Measurements from ENCODE around the gene INKA2.

INKA2 gene

GRCh38 chr1:111707906-111708305 is 31.3 kb downstream of the INKA2 start:
- H3K4me1 ChIP-seq (ENCODE audit: control insufficient read depth, insufficient read depth, low read length, poor library complexity, severe bottlenecking), result no peaks in the 10 kb centered on the region
- H3K4me3 ChIP-seq (ENCODE audit: insufficient read depth, low read depth, low read length, poor library complexity, severe bottlenecking), result no peak overlapping the region
- H3K27ac ChIP-seq (ENCODE audit: insufficient read depth, low read length, poor library complexity, severe bottlenecking), result no peak overlapping the region
- H3K27me3 ChIP-seq (replicated peaks; ENCODE audit: control insufficient read depth, insufficient read depth, low read length, poor library complexity, severe bottlenecking), result no peaks in the 10 kb centered on the region
- no peak for DNase-seq
- no peaks in the 10 kb centered on the region for H3K9me3 ChIP-seq (ENCODE audit: control insufficient read depth, low read length)
- peaks cover 60% of the 10 kb centered on the region for H3K36me3 ChIP-seq (ENCODE audit: control insufficient read depth, insufficient read depth, low read length)

GRCh38 chr1:111706921-111707320 is 32.3 kb downstream of the INKA2 start:
- Histone ChIP-seq H3K27me3 (replicated peaks; ENCODE audit: control insufficient read depth, insufficient read depth, low read length, poor library complexity, severe bottlenecking) (no peaks in the 10 kb centered on the region), H3K27ac (ENCODE audit: insufficient read depth, low read length, poor library complexity, severe bottlenecking) (no peak overlapping the region), H3K4me3 (ENCODE audit: insufficient read depth, low read depth, low read length, poor library complexity, severe bottlenecking) (no peak overlapping the region), H3K4me1 (ENCODE audit: control insufficient read depth, insufficient read depth, low read length, poor library complexity, severe bottlenecking) (no peaks in the 10 kb centered on the region), H3K9me3 (ENCODE audit: control insufficient read depth, low read length) (no peaks in the 10 kb centered on the region), H3K36me3 (ENCODE audit: control insufficient read depth, insufficient read depth, low read length) (peaks cover 60% of the 10 kb centered on the region)
- DNase-seq, result no peak

GRCh38 chr1:111705841-111706240 is 33.4 kb downstream of the INKA2 start:
- Histone ChIP-seq H3K27me3 (replicated peaks; ENCODE audit: control insufficient read depth, insufficient read depth, low read length, poor library complexity, severe bottlenecking) (no peaks in the 10 kb centered on the region), H3K36me3 (ENCODE audit: control insufficient read depth, insufficient read depth, low read length) (peaks cover 67% of the 10 kb centered on the region)

GRCh38 chr1:111704776-111705175 is 34.4 kb downstream of the INKA2 start:
- Histone ChIP-seq H3K9me3 (ENCODE audit: control insufficient read depth, low read length) (no peaks in the 10 kb centered on the region), H3K27ac (ENCODE audit: insufficient read depth, low read length, poor library complexity, severe bottlenecking) (no peak overlapping the region), H3K36me3 (ENCODE audit: control insufficient read depth, insufficient read depth, low read length) (peaks cover 70% of the 10 kb centered on the region), H3K4me1 (ENCODE audit: control insufficient read depth, insufficient read depth, low read length, poor library complexity, severe bottlenecking) (no peaks in the 10 kb centered on the region), H3K27me3 (replicated peaks; ENCODE audit: control insufficient read depth, insufficient read depth, low read length, poor library complexity, severe bottlenecking) (no peaks in the 10 kb centered on the region), H3K4me3 (ENCODE audit: insufficient read depth, low read depth, low read length, poor library complexity, severe bottlenecking) (no peak overlapping the region)
- DNase-seq, result no peak

More at GRCh38 chr1:111705841-111706240, 33.4 kb downstream of the INKA2 start:
- Histone ChIP-seq H3K4me1 (ENCODE audit: control insufficient read depth, insufficient read depth, low read length, poor library complexity, severe bottlenecking) (no peaks in the 10 kb centered on the region), H3K27ac (ENCODE audit: insufficient read depth, low read length, poor library complexity, severe bottlenecking) (no peak overlapping the region), H3K9me3 (ENCODE audit: control insufficient read depth, low read length) (no peaks in the 10 kb centered on the region), H3K4me3 (ENCODE audit: insufficient read depth, low read depth, low read length, poor library complexity, severe bottlenecking) (no peak overlapping the region)
- DNase-seq, result no peak

- H3K36me3 ChIP-seq (ENCODE audit: control insufficient read depth, insufficient read depth, low read length), result peaks cover 70% of the 10 kb centered on the region
Measured at GRCh38 chr1:111704240-111704639, 35.0 kb downstream of the INKA2 start.

GRCh38 chr1:111702504-111703050 is 36.6 kb downstream of the INKA2 start:
- peaks cover 77% of the 10 kb centered on the region for H3K36me3 ChIP-seq (ENCODE audit: control insufficient read depth, insufficient read depth, low read length)

More at GRCh38 chr1:111704240-111704639, 35.0 kb downstream of the INKA2 start:
- H3K4me3 ChIP-seq (ENCODE audit: insufficient read depth, low read depth, low read length, poor library complexity, severe bottlenecking), result no peak overlapping the region
- no peaks in the 10 kb centered on the region for H3K27me3 ChIP-seq (replicated peaks; ENCODE audit: control insufficient read depth, insufficient read depth, low read length, poor library complexity, severe bottlenecking)
- no peak overlapping the region for H3K27ac ChIP-seq (ENCODE audit: insufficient read depth, low read length, poor library complexity, severe bottlenecking)
- DNase-seq, result no peak
- no peaks in the 10 kb centered on the region for H3K4me1 ChIP-seq (ENCODE audit: control insufficient read depth, insufficient read depth, low read length, poor library complexity, severe bottlenecking)
- H3K9me3 ChIP-seq (ENCODE audit: control insufficient read depth, low read length), result no peaks in the 10 kb centered on the region

GRCh38 chr1:111699268-111699667 is 39.9 kb downstream of the INKA2 start:
- no peak overlapping the region for H3K4me3 ChIP-seq (ENCODE audit: insufficient read depth, low read depth, low read length, poor library complexity, severe bottlenecking)
- H3K4me1 ChIP-seq (ENCODE audit: control insufficient read depth, insufficient read depth, low read length, poor library complexity, severe bottlenecking), result no peaks in the 10 kb centered on the region
- H3K27ac ChIP-seq (ENCODE audit: insufficient read depth, low read length, poor library complexity, severe bottlenecking), result no peak overlapping the region
- peaks cover 71% of the 10 kb centered on the region for H3K36me3 ChIP-seq (ENCODE audit: control insufficient read depth, insufficient read depth, low read length)
- H3K27me3 ChIP-seq (replicated peaks; ENCODE audit: control insufficient read depth, insufficient read depth, low read length, poor library complexity, severe bottlenecking), result no peaks in the 10 kb centered on the region
- H3K9me3 ChIP-seq (ENCODE audit: control insufficient read depth, low read length), result no peaks in the 10 kb centered on the region
- DNase-seq, result no peak

More at GRCh38 chr1:111702504-111703050, 36.6 kb downstream of the INKA2 start:
- H3K4me3 ChIP-seq (ENCODE audit: insufficient read depth, low read depth, low read length, poor library complexity, severe bottlenecking), result no peak overlapping the region
- no peaks in the 10 kb centered on the region for H3K4me1 ChIP-seq (ENCODE audit: control insufficient read depth, insufficient read depth, low read length, poor library complexity, severe bottlenecking)
- DNase-seq, result no peak
- no peaks in the 10 kb centered on the region for H3K9me3 ChIP-seq (ENCODE audit: control insufficient read depth, low read length)
- no peak overlapping the region for H3K27ac ChIP-seq (ENCODE audit: insufficient read depth, low read length, poor library complexity, severe bottlenecking)
- H3K27me3 ChIP-seq (replicated peaks; ENCODE audit: control insufficient read depth, insufficient read depth, low read length, poor library complexity, severe bottlenecking), result no peaks in the 10 kb centered on the region

GRCh38 chr1:111696330-111696729 is 42.9 kb downstream of the INKA2 start:
- H3K27me3 ChIP-seq (replicated peaks; ENCODE audit: control insufficient read depth, insufficient read depth, low read length, poor library complexity, severe bottlenecking), result no peaks in the 10 kb centered on the region
- no peaks in the 10 kb centered on the region for H3K9me3 ChIP-seq (ENCODE audit: control insufficient read depth, low read length)
- no peak for DNase-seq
- H3K27ac ChIP-seq (ENCODE audit: insufficient read depth, low read length, poor library complexity, severe bottlenecking), result no peak overlapping the region
- H3K4me3 ChIP-seq (ENCODE audit: insufficient read depth, low read depth, low read length, poor library complexity, severe bottlenecking), result no peak overlapping the region
- H3K36me3 ChIP-seq (ENCODE audit: control insufficient read depth, insufficient read depth, low read length), result peaks cover 73% of the 10 kb centered on the region
- H3K4me1 ChIP-seq (ENCODE audit: control insufficient read depth, insufficient read depth, low read length, poor library complexity, severe bottlenecking), result no peaks in the 10 kb centered on the region

- Histone ChIP-seq H3K36me3 (ENCODE audit: control insufficient read depth, insufficient read depth, low read length) (peaks cover 69% of the 10 kb centered on the region), H3K27ac (ENCODE audit: insufficient read depth, low read length, poor library complexity, severe bottlenecking) (no peak overlapping the region)
Measured at GRCh38 chr1:111695801-111696200, 43.4 kb downstream of the INKA2 start.

GRCh38 chr1:111691886-111692285 is 47.3 kb downstream of the INKA2 start:
- Histone ChIP-seq H3K36me3 (ENCODE audit: control insufficient read depth, insufficient read depth, low read length) (peaks cover 32% of the 10 kb centered on the region), H3K4me1 (ENCODE audit: control insufficient read depth, insufficient read depth, low read length, poor library complexity, severe bottlenecking) (no peaks in the 10 kb centered on the region), H3K27ac (ENCODE audit: insufficient read depth, low read length, poor library complexity, severe bottlenecking) (no peak overlapping the region), H3K4me3 (ENCODE audit: insufficient read depth, low read depth, low read length, poor library complexity, severe bottlenecking) (no peak overlapping the region), H3K9me3 (ENCODE audit: control insufficient read depth, low read length) (no peaks in the 10 kb centered on the region), H3K27me3 (replicated peaks; ENCODE audit: control insufficient read depth, insufficient read depth, low read length, poor library complexity, severe bottlenecking) (no peaks in the 10 kb centered on the region)
- no peak for DNase-seq

More at GRCh38 chr1:111695801-111696200, 43.4 kb downstream of the INKA2 start:
- DNase-seq, result no peak
- Histone ChIP-seq H3K9me3 (ENCODE audit: control insufficient read depth, low read length) (no peaks in the 10 kb centered on the region), H3K27me3 (replicated peaks; ENCODE audit: control insufficient read depth, insufficient read depth, low read length, poor library complexity, severe bottlenecking) (no peaks in the 10 kb centered on the region), H3K4me1 (ENCODE audit: control insufficient read depth, insufficient read depth, low read length, poor library complexity, severe bottlenecking) (no peaks in the 10 kb centered on the region), H3K4me3 (ENCODE audit: insufficient read depth, low read depth, low read length, poor library complexity, severe bottlenecking) (no peak overlapping the region)

Measured in effector memory CD4-positive, alpha-beta T cell (primary cell).